CD14-positive monocyte (primary cell): ENCODE measurements around the gene C15orf62. TPM values are rescaled to one million over a fixed set of nuclear protein-coding genes. Genes with fewer than 3 reads are reported as not detected.

Source experiments
- DNase-seq, 3 donors: peaks; one replicate each; pipeline ENCODE4 v3.0.0-alpha.2; 2011 to 2022
- H2AFZ ChIP-seq: 2 replicates; pipeline ENCODE4 v1.6.0; 2012; ENCODE audit warnings: mild to moderate bottlenecking, low read depth, low read length, inconsistent platforms; ENCODE audit not compliant: insufficient read depth, poor library complexity, severe bottlenecking
- H3K27ac ChIP-seq, 2 donors: 1 replicate in 1 of 2; 2 replicates in 1 of 2; pipeline ENCODE4 v1.5.1; 2012 to 2013; ENCODE audit warnings: low read length in 2 of 2, control low read depth in 1 of 2, inconsistent platforms in 1 of 2, low read depth in 1 of 2, mild to moderate bottlenecking in 1 of 2
- H3K27me3 ChIP-seq, 2 donors: one replicate each; pipeline versions ENCODE4 v1.6.0 to v1.6.1; 2011 to 2013; ENCODE audit warnings: low read length in 2 of 2; ENCODE audit not compliant: control insufficient read depth in 2 of 2, insufficient read depth in 2 of 2
- H3K36me3 ChIP-seq, 2 donors: replicated peaks in 1 of 2; 1 replicate in 1 of 2; 2 replicates in 1 of 2; pipeline versions ENCODE4 v1.5.1 to v1.6.1; 2012 to 2013; ENCODE audit warnings: low read length in 2 of 2, control low read depth in 1 of 2, inconsistent platforms in 1 of 2, mild to moderate bottlenecking in 1 of 2; ENCODE audit not compliant: insufficient read depth in 2 of 2, control insufficient read depth in 1 of 2
- H3K4me1 ChIP-seq, 2 donors: 1 replicate in 1 of 2; 2 replicates in 1 of 2; pipeline versions ENCODE4 v1.5.1 to v1.6.1; 2012 to 2013; ENCODE audit warnings: low read length in 2 of 2, control low read depth in 1 of 2, inconsistent platforms in 1 of 2, mild to moderate bottlenecking in 1 of 2, moderate library complexity in 1 of 2; ENCODE audit not compliant: insufficient read depth in 2 of 2, control insufficient read depth in 1 of 2
- H3K4me2 ChIP-seq: replicated peaks from 2 replicates; pipeline ENCODE3; 2012; ENCODE audit warnings: low read length, moderate library complexity, mild to moderate bottlenecking; ENCODE audit not compliant: poor library complexity, severe bottlenecking; ENCODE audit errors: extremely low read depth
- H3K4me3 ChIP-seq, 3 experiments: fragments of 200-600 bp in 1 of 3; sonication (generic) in 1 of 3; replicated peaks in 1 of 3; 1 replicate in 2 of 3; 2 replicates in 1 of 3; pipeline ENCODE4 v1.5.1; 2011 to 2013; ENCODE audit warnings: low read length in 3 of 3, mild to moderate bottlenecking in 3 of 3, control low read depth in 2 of 3, low read depth in 2 of 3, inconsistent platforms in 1 of 3, moderate library complexity in 1 of 3
- H3K79me2 ChIP-seq: 2 replicates; pipeline ENCODE4 v1.6.0; 2012; ENCODE audit warnings: mild to moderate bottlenecking, control low read depth, inconsistent platforms, low read length, moderate library complexity; ENCODE audit not compliant: insufficient read depth
- H3K9ac ChIP-seq: 2 replicates; pipeline ENCODE4 v1.6.0; 2017; ENCODE audit warnings: low read length, mild to moderate bottlenecking; ENCODE audit not compliant: insufficient read depth, poor library complexity, severe bottlenecking
- H3K9me3 ChIP-seq, 2 donors: replicated peaks in 1 of 2; 1 replicate in 1 of 2; 2 replicates in 1 of 2; pipeline versions ENCODE4 v1.5.1 to v1.6.1; 2012 to 2013; ENCODE audit warnings: low read length in 2 of 2, control low read depth in 1 of 2; ENCODE audit not compliant: control insufficient read depth in 1 of 2, insufficient read depth in 1 of 2
- H4K20me1 ChIP-seq: 2 replicates; pipeline ENCODE4 v1.6.0; 2012; ENCODE audit warnings: mild to moderate bottlenecking, low read length, control low read depth, moderate library complexity; ENCODE audit not compliant: insufficient read depth
- H3K27ac Mint-ChIP-seq, 7 donors: one replicate each; pipeline ENCODE4 v1.8.0; 2020; ENCODE audit warnings: mild to moderate bottlenecking in 7 of 7, mixed read lengths in 7 of 7, moderate library complexity in 6 of 7, inconsistent platforms in 2 of 7
- H3K27me3 Mint-ChIP-seq, 3 donors: one replicate each; pipeline ENCODE4 v1.8.0; 2021 to 2022; ENCODE audit warnings: low read depth in 3 of 3, mild to moderate bottlenecking in 3 of 3, mixed read lengths in 3 of 3, moderate library complexity in 3 of 3, inconsistent platforms in 1 of 3
- H3K36me3 Mint-ChIP-seq, 2 donors: one replicate each; pipeline ENCODE4 v1.8.0; 2020; ENCODE audit warnings: mixed read lengths in 2 of 2, inconsistent platforms in 1 of 2, mild to moderate bottlenecking in 1 of 2
- H3K4me1 Mint-ChIP-seq: one replicate; pipeline ENCODE4 v1.8.0; 2020; ENCODE audit warnings: mild to moderate bottlenecking, mixed read lengths
- H3K4me3 Mint-ChIP-seq, 2 donors: one replicate each; pipeline ENCODE4 v1.8.0; 2020; ENCODE audit warnings: mild to moderate bottlenecking in 2 of 2, mixed read lengths in 2 of 2, moderate library complexity in 1 of 2
- H3K9me3 Mint-ChIP-seq, 7 donors: one replicate each; pipeline ENCODE4 v1.8.0; 2020 to 2022; ENCODE audit warnings: mixed read lengths in 7 of 7, mild to moderate bottlenecking in 6 of 7, moderate library complexity in 6 of 7, inconsistent platforms in 2 of 7
- WGBS: methylation state at CpG from one replicate; pipeline ENCODE4 v1.1.5; 2013; ENCODE audit warnings: missing lambda C conversion rate; ENCODE audit not compliant: insufficient coverage; 5-methylcytosine and 5-hydroxymethylcytosine counted together
- intact Hi-C, 2 donors: fragments of 100-400 bp; cut with micrococcal nuclease; formaldehyde crosslinking; loops; one replicate each; pipeline versions ENCODE4 v1.15.0 to v1.15.1; 2023
- polyA plus RNA-seq, 3 donors: library from polyadenylated mRNA; depleted of rRNA in 1 of 3; unstranded in 2 of 3; stranded (reverse) in 1 of 3; fragments of 300-500 nt in 2 of 3; fragments of >200 nt in 1 of 3; fragmentation: Illumina TruSeq in 2 of 3; gene quantifications; 1 replicate in 2 of 3; 2 replicates in 1 of 3; pipeline ENCODE4 v1.2.3, GENCODE V29; 2012 to 2021
- TF ChIP-seq, protein P1 (sequence below): fragments of 200-600 bp; IDR thresholded peaks from one replicate; pipeline ENCODE4 v1.8.0; 2022; ENCODE audit warnings: antibody characterized with exemption, mild to moderate bottlenecking

C15orf62 gene
- polyA plus RNA-seq, 3 donors, result 0.23 to 0.25 TPM; not detected in 1

DNA sequence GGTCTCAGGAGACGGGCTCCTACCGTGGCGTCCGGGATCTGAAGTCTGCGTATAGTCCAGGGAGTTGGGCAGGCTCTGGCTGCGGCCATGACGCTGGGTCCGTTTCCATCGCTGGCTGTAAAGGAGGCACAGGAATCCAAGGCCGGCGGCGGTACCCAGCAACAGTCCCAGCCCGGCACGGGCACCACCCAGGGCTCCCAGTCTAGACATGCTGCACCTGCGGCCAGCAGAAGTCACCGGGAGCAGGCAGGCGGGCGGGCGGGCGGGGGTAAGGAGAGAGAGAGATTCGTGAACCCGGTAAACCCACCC is 15.3 kb upstream of the C15orf62 start:
- DNase-seq, result no peak
- intact Hi-C loops, result loop anchor here in 1 of 2 donors (10.0 kb wide), 3 partner anchors 50 to 190 kb away; partner anchors contain the start of genes CCDC32, DNAJC17, RPUSD2 and ZFYVE19
- TF ChIP-seq, protein P1, sequence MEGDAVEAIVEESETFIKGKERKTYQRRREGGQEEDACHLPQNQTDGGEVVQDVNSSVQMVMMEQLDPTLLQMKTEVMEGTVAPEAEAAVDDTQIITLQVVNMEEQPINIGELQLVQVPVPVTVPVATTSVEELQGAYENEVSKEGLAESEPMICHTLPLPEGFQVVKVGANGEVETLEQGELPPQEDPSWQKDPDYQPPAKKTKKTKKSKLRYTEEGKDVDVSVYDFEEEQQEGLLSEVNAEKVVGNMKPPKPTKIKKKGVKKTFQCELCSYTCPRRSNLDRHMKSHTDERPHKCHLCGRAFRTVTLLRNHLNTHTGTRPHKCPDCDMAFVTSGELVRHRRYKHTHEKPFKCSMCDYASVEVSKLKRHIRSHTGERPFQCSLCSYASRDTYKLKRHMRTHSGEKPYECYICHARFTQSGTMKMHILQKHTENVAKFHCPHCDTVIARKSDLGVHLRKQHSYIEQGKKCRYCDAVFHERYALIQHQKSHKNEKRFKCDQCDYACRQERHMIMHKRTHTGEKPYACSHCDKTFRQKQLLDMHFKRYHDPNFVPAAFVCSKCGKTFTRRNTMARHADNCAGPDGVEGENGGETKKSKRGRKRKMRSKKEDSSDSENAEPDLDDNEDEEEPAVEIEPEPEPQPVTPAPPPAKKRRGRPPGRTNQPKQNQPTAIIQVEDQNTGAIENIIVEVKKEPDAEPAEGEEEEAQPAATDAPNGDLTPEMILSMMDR, result no peak
- Mint-ChIP-seq H3K4me1 (peaks cover 12% of the 10 kb centered on the region), H3K9me3 (peaks cover 0 to 1% (median 0%) of the 10 kb centered on the region in 7 donors), H3K27me3 (peaks cover 0 to 1% (median 0%) of the 10 kb centered on the region in 3 donors), H3K36me3 (peaks cover 29 to 30% of the 10 kb centered on the region in 2 donors), H3K27ac (peak overlapping the region; percentile 78 to 94 (median 90)), H3K4me3 (peak overlapping the region; percentile 91 to 93)
- Histone ChIP-seq H2AFZ (peak overlapping the region; percentile 96), H3K79me2 (peaks cover 34% of the 10 kb centered on the region), H3K4me2 (peak overlapping the region; percentile 94), H3K27ac (peak overlapping the region; percentile 41 to 90), H3K4me1 (peaks cover 14 to 18% of the 10 kb centered on the region in 2 donors), H4K20me1 (no peaks in the 10 kb centered on the region), H3K36me3 (peaks cover 22 to 33% of the 10 kb centered on the region in 2 donors), H3K4me3 (peak overlapping the region; percentile 55 to 99 (median 90)), H3K9ac (peak overlapping the region; percentile 85), H3K9me3 (no peaks in the 10 kb centered on the region), H3K27me3 (no peaks in the 10 kb centered on the region)
- WGBS, result 2% methylated on average over 14 of the region's 22 CpGs

DNA sequence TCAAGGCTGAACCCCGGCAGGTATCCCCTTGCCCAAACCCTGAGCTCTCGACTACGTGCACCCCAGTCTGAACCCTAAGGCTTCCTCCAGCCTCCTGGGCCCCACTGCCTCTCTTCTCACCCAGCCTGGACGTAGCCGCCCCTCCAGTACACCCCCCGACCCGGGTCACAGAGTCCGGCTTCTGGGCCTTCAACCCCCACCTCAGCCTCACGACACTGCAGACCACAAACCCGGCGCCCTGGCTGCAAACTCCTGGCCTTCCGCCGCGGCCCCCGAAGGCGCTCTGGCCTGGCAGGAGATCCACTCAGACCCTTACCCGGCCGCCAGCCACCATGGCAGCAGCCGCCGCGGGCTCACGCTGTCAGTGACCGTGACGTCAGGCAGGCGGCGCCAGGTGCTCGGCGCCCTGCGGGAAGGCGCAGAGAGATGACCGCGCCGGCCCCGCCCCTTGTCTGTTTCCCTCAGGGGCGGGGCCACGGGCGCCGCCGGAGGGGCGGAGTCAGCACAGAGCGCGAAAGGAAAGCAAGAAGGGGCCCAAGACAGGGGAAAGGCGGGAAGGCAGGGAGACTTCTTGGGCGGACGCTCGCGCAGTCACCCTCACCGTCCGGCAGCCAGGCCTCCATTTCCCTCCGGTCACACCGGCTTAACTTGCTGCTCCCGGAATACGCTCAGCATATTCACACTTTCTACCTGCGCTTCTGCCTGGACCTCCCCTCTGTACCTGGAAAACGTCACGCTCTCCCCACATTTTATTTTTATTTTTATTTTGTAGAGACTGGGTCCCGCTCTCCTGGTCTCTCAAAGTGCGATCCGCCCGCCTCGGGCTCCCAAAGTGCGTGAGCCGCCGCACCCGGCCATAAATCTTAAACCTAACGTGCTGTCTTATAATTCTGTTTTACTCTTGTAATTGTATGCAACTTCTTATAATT is 14.6 kb upstream of the C15orf62 start, which contains the start of gene RMDN3:
RMDN3 (minus strand) TSS at position 372 of the 929 bp plus-strand sequence. CDS start 471 bp downstream, outside the sequence.
- H2AFZ ChIP-seq, result peak within 1 kb of the TSS; percentile 96
- Mint-ChIP-seq H3K27me3 (peaks cover 0 to 1% (median 0%) of the 10 kb centered on the region in 3 donors), H3K4me1 (peaks cover 12% of the 10 kb centered on the region), H3K36me3 (peaks cover 24 to 27% of the 10 kb centered on the region in 2 donors), H3K27ac (peak within 1 kb of the TSS; percentile 78 to 95 (median 90)), H3K4me3 (peak within 1 kb of the TSS; percentile 91 to 93), H3K9me3 (peaks cover 0 to 1% (median 0%) of the 10 kb centered on the region in 7 donors)
- peak within 1 kb of the TSS; percentile 46 to 90 for H3K27ac ChIP-seq
- H3K27me3 ChIP-seq, result no peaks in the 10 kb centered on the region
- peaks cover 34% of the 10 kb centered on the region for H3K79me2 ChIP-seq
- H3K4me2 ChIP-seq, result peak within 1 kb of the TSS; percentile 94
- no peaks in the 10 kb centered on the region for H3K9me3 ChIP-seq
- 0% methylated on average over 49 of the region's 66 CpGs for WGBS
- H3K4me3 ChIP-seq, result peak within 1 kb of the TSS; percentile 55 to 99 (median 90)
- peaks cover 22 to 29% of the 10 kb centered on the region in 2 donors for H3K36me3 ChIP-seq
- no peaks in the 10 kb centered on the region for H4K20me1 ChIP-seq
- TF ChIP-seq, protein P1, result no peak
- peak within 1 kb of the TSS; percentile 85 for H3K9ac ChIP-seq
- DNase-seq, result peak; percentile 91 to 92 (median 92)
- peaks cover 14 to 18% of the 10 kb centered on the region in 2 donors for H3K4me1 ChIP-seq
- intact Hi-C loops, result loop anchor here in 1 of 2 donors (5.0 to 10.0 kb wide), 4 partner anchors 50 to 190 kb away; partner anchors contain the start of genes CCDC32, DNAJC17, RAD51 and RPUSD2
